Sigmoid colon (tissue), 7 donors: ENCODE measurements around the gene GRM4. TPM values are rescaled to one million over a fixed set of nuclear protein-coding genes. Genes with fewer than 3 reads are reported as not detected.

Experiments
- DNase-seq: peaks from one replicate; pipeline ENCODE4 v3.0.0-alpha.2; 2019
- H3K27ac ChIP-seq, 4 donors: fragments of 200-600 bp; sonication (generic); one replicate each; pipeline ENCODE4 v1.5.1; 2016 to 2019; ENCODE audit warnings: mild to moderate bottlenecking in 1 of 4
- H3K27me3 ChIP-seq, 3 donors: fragments of 200-600 bp; sonication (generic); one replicate each; pipeline ENCODE4 v1.5.1; 2019; ENCODE audit warnings: mild to moderate bottlenecking in 1 of 3
- H3K36me3 ChIP-seq, 4 donors: fragments of 200-600 bp; sonication (generic); one replicate each; pipeline ENCODE4 v1.5.1; 2016 to 2019
- H3K4me1 ChIP-seq, 4 donors: fragments of 200-600 bp; sonication (generic); one replicate each; pipeline ENCODE4 v1.5.1; 2017 to 2019
- H3K4me3 ChIP-seq, 4 donors: fragments of 200-600 bp; sonication (generic); one replicate each; pipeline ENCODE4 v1.5.1; 2017 to 2019; ENCODE audit warnings: mild to moderate bottlenecking in 2 of 4, moderate library complexity in 1 of 4
- H3K9me3 ChIP-seq, 4 donors: fragments of 200-600 bp in 3 of 4; sonication (generic) in 3 of 4; one replicate each; pipeline versions ENCODE4 v1.5.1 to v1.6.1; 2013 to 2019
- CTCF ChIP-seq, 4 experiments: fragments of 450-650 bp in 3 of 4; fragments of 200-600 bp in 1 of 4; IDR thresholded peaks; one replicate each; pipeline ENCODE4 v1.5.1; 2016 to 2019; ENCODE audit warnings: antibody characterized with exemption in 4 of 4, mild to moderate bottlenecking in 3 of 4, moderate library complexity in 2 of 4
- EP300 ChIP-seq, 4 donors: sonication (generic); formaldehyde crosslinking; IDR thresholded peaks; one replicate each; pipeline ENCODE4 v1.6.1; 2017; ENCODE audit warnings: antibody characterized with exemption in 4 of 4
- POLR2A ChIP-seq, 2 donors: fragments of 450-650 bp; IDR thresholded peaks; one replicate each; pipeline ENCODE4 v1.6.1; 2016; ENCODE audit warnings: antibody characterized with exemption in 2 of 2, mild to moderate bottlenecking in 2 of 2, moderate library complexity in 2 of 2
- POLR2AphosphoS5 ChIP-seq, 4 donors: sonication (generic); formaldehyde crosslinking; IDR thresholded peaks; one replicate each; pipeline ENCODE4 v1.6.1; 2017; ENCODE audit warnings: antibody characterized with exemption in 4 of 4
- WGBS, 2 donors: extraction: QIAGEN DNeasy Blood & Tissue Kit; methylation state at CpG; one replicate each; pipeline ENCODE4 v1.1.7; 2013; 5-methylcytosine and 5-hydroxymethylcytosine counted together
- intact Hi-C: fragments of 100-400 bp; cut with DNase I; formaldehyde crosslinking; loops from one replicate; pipeline ENCODE4 v1.15.1; 2023
- polyA plus RNA-seq, 3 donors: library from polyadenylated mRNA; stranded (reverse); fragments of 200-250 nt; gene quantifications; one replicate each; pipeline ENCODE4 v1.2.3, GENCODE V29; 2013
- total RNA-seq, 4 donors: library from RNA; depleted of rRNA; stranded (reverse); fragments of >200 nt; gene quantifications; one replicate each; pipeline ENCODE4 v1.1.0, GENCODE V29; 2016
- donor health status: healthy with polysubstance abuse.
- donor health status: Bipolar disorder and iron deficiency.
- donor health status: healthy.

The GRM4 gene
- total and polyA plus RNA-seq, 7 donors, result 0.07 to 0.14 TPM; not detected in 5

DNA sequence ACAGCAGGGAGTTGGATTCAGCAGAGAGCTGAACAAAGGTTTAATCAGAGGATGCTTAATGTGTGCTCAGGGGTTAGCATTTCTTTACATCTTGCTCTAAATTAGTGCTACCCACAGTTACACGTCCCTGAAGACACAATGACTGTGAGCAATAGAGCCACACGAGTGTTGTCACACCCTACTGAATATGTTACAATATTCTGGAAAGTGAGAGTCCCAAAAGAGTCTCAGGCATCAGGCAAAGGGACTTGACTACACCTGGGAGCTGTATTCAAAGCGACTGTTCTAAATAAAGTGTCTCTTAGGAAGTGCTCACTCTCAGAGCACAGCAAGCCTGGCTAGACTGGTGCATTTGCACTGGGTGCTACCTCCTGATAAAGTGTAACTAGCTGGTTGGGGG is 108.7 kb downstream of the GRM4 start:
- intact Hi-C loops, result no loop called here
- no peaks in the 10 kb centered on the region for H3K9me3 ChIP-seq
- no peak for DNase-seq
- H3K27me3 ChIP-seq, result no peaks in the 10 kb centered on the region
- no peaks in the 10 kb centered on the region for H3K4me1 ChIP-seq
- no peaks in the 10 kb centered on the region for H3K36me3 ChIP-seq
- no peak overlapping the region for H3K27ac ChIP-seq
- H3K4me3 ChIP-seq, result no peak overlapping the region
- WGBS, 2 donors, result 71 to 75% methylated on average over 3 of the region's 3 CpGs
- TF ChIP-seq EP300 (IDR thresholded peaks at IDR 0.05), result no peak
- TF ChIP-seq CTCF (IDR thresholded peaks at IDR 0.05), result no peak
- TF ChIP-seq POLR2A (IDR thresholded peaks at IDR 0.05), result no peak
- no peak for TF ChIP-seq POLR2AphosphoS5 (IDR thresholded peaks at IDR 0.05)

DNA sequence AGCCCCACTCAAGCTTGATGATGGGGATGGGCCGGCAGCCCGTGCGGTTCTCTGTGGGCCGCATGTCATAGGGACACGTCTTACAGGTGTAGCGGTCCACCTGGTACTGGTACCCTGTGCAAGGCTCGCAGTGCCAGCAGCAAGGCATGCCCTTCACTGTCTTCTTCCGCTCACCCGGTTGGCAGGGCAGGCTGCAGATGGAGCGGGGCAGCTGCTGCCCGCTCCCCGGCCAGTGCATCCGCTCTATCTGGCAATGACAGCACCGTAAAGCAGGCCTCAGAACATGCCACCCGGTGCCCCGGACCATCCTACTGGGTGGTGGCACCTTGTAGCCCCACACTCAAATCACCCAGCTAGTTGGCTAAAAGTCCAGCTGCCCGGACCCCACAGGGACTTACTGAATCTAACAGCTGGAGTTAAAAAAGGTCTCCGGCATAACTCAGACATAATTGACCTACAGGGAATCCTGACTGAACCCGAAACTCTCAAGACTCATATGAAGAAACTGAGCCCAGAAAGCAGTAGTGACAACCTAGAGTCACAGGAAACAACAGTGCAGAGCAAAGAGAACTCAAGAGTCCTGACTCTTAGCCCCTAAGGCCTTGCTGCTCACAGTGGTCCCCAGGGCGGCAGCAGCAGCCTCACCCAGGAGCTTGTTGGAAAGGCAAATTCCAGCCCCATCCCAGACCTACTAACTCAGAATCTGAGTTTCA is 109.4 kb downstream of the GRM4 start:
- Histone ChIP-seq H3K27ac (no peak overlapping the region), H3K4me3 (no peak overlapping the region), H3K27me3 (no peaks in the 10 kb centered on the region), H3K4me1 (no peaks in the 10 kb centered on the region), H3K36me3 (no peaks in the 10 kb centered on the region), H3K9me3 (no peaks in the 10 kb centered on the region)
- intact Hi-C loops, result no loop called here
- TF ChIP-seq EP300 (IDR thresholded peaks at IDR 0.05), result no peak
- TF ChIP-seq POLR2AphosphoS5 (IDR thresholded peaks at IDR 0.05), result no peak
- TF ChIP-seq CTCF (IDR thresholded peaks at IDR 0.05), result no peak
- TF ChIP-seq POLR2A (IDR thresholded peaks at IDR 0.05), result no peak
- 92 to 93% methylated on average over 20 of the region's 20 CpGs for WGBS, 2 donors
- no peak for DNase-seq

DNA sequence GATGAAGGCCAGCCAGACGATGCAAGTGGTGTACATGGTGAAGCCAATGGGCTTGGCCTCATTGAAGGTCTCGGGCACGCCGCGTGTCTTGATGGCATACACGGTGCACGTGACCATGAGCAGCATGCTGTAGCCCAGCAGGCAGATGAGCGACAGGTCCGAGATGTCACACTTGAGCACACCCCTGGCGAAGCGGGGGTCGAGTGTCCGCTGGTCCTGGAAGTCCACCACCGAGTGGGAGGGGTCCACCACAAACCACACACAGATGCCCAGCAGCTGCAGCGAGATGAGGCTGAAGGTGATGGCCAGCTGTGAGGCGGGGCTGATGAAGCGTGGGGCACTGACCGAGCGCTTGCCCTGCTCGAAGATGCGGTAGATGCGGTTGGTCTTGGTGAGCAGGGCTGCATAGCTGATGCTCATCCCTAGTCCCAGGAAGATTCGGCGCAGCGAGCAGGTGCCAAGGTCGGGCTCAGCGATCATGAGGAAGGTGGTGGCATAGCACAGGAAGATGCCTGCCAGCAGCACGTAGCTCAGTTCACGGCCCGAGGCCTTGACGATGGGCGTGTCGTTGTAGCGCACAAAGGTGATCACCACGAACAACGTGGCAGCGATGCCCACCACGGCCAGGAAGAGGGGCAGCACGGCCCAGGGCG is 110.1 kb downstream of the GRM4 start:
- Histone ChIP-seq H3K27ac (no peak overlapping the region), H3K36me3 (no peaks in the 10 kb centered on the region), H3K27me3 (no peaks in the 10 kb centered on the region), H3K4me1 (no peaks in the 10 kb centered on the region), H3K4me3 (no peak overlapping the region), H3K9me3 (no peaks in the 10 kb centered on the region)
- WGBS, 2 donors, result 86 to 90% methylated on average over 40 of the region's 40 CpGs
- intact Hi-C loops, result no loop called here
- TF ChIP-seq POLR2A (IDR thresholded peaks at IDR 0.05) (no peak), EP300 (IDR thresholded peaks at IDR 0.05) (no peak), POLR2AphosphoS5 (IDR thresholded peaks at IDR 0.05) (no peak), CTCF (IDR thresholded peaks at IDR 0.05) (no peak)
- no peak for DNase-seq

DNA sequence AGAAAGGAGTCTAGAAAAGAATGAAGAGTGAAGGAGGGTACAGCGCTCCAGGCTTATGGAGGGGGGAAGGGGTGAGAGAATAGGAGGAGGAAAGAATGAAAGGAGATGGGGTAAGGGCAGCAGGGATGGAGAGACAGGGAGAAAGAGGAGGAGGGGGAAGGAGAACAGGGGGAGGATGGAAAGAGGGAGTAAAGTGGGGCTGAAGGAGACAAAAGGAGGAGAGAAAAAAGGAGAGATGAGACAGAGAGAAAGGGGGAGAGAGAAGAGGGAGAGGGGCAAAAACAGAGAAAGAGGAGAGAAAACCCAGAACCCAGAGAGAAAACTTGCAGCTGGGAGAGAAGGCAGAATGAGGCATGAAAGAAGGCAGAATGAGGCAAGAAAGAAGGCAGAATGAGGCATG is 110.7 kb downstream of the GRM4 start:
- 91 to 92% methylated on average over 1 of the region's 1 CpG for WGBS, 2 donors
- DNase-seq, result no peak
- Histone ChIP-seq H3K27me3 (no peaks in the 10 kb centered on the region), H3K4me1 (no peaks in the 10 kb centered on the region), H3K27ac (no peak overlapping the region), H3K4me3 (no peak overlapping the region), H3K9me3 (no peaks in the 10 kb centered on the region), H3K36me3 (no peaks in the 10 kb centered on the region)
- TF ChIP-seq EP300 (IDR thresholded peaks at IDR 0.05) (no peak), CTCF (IDR thresholded peaks at IDR 0.05) (no peak), POLR2AphosphoS5 (IDR thresholded peaks at IDR 0.05) (no peak), POLR2A (IDR thresholded peaks at IDR 0.05) (no peak)
- intact Hi-C loops, result no loop called here
